GM15510 (cell line): ENCODE results near the gene PPM1H.

ENCODE experiments used
- POLR2A ChIP-seq: IDR thresholded peaks from 3 replicates; pipeline ENCODE4 v1.6.1; 2011; ENCODE audit warnings: borderline replicate concordance; ENCODE audit not compliant: insufficient read length; ENCODE audit errors: extremely low read depth

The PPM1H gene

DNA sequence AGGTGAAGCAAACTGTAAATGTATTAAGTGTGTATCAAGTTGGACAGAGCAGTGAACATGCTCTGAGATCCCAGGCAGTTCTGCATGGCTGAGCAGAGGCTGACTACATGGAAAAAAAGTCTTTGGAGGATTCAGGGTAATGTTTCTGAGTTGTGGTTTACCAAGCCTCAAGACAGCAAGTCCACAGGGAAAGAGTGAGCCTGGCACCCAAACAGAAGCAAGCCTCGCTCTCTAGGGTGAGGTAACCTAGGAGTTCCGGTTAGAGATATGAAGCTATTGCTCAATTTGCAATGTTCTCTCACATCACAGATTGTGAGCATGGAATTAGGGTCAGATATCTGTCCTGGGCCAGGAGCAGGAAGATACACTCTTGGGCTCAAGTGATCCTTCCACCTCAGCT, 309.7 kb downstream of the PPM1H start:
- no peak for TF ChIP-seq POLR2A

DNA sequence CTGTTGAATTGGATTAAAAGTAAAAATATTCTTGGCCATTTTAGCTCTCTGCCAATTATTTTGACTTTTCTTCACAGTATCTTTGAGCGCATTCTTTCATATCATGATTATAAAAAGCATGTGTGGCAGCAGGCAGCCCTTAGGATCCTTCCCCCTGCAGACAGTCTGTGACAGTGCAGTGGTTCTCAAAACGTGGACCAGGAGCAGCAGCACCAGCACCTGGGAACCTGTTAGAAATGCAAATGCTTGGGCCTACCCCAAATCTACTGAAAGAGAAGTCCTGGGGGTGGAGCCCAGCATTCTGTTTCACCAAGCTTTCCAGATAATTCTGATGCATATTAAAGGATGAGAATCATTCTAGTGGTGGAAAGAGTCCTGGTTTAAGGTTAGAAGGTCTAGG, 312.8 kb downstream of the PPM1H start:
- TF ChIP-seq POLR2A: no peak

DNA sequence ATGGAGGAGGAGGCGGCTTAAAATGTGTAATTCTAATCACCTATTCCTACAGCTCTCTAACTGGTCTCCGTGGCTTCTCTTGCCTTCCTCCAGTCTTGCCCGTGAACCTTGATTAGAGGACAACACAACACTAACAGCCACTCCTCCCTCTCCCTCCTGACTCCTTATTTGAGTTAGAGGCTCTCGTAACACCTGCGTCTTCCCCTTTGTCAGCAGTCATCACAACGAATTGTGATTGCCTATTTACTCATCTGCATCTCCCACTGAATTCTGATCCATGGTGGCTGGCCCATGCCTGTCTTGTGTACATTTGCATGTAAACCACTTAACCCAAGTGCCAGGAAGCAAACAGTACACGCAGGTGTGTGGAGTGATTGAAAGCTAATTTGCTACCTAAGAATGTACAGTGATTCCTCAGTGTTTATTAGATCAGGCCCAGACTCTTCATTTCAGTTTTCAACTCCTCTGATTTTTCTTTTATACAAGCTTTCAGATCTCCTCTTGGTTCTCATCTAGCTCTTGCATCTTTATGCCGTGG, 313.8 kb downstream of the PPM1H start:
- TF ChIP-seq POLR2A: no peak

DNA sequence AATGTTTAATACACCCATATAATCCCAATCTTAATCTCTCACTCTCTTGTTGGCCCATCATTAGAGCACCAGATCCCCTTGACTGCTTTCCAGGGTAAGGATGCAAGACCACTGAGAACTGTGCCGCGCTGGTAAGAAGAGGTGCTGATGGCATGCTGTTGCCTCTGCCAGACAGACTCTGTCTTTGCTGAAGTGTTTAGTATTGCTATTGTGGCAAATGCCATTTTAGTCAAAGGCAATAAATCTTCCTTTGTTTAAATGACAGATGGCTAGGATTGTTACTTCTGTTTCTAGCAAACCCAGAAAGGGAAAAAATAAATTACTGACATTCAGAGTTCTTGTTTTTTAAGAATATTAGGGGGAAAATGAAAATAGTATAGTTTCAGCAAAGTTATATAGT, 316.0 kb downstream of the PPM1H start:
- no peak for TF ChIP-seq POLR2A

DNA sequence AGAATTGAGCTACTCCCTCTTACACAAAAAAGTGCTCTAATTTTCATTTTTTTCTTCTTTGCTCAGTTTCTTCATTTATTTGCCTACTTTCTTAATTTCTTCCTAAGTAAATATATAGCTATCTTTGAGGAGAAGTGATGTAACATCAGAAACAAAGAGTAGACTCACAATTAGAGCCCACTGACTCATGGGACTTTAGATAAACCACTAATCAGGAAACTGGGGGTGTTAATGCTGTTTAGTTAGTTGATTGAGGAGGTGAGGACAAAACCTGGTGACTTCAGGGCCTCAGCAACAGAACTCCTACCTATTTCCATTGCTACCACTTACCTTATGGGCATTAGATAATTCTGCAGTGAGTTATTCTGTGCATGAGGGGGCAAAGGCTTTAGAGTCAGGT, 316.6 kb downstream of the PPM1H start:
- no peak for TF ChIP-seq POLR2A

DNA sequence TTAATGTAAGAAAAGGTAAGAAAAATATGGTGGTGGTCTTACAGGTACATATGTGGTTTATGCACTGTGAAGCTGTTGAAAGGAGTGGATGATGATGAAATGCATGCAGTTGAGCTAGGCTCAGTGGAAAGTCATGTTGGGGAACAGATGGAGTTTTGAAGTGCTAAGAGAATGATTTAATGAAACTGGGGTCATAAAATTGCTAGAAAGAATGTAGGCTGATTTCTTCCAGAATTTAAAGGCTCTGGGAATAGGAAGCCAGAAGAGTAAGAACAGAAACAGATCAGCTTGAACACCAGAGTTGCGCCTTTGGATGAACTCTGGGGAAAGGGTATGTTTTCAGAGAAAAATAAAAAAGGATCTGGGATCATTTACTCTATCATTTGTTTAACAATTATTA, 321.9 kb downstream of the PPM1H start:
- TF ChIP-seq POLR2A: no peak

DNA sequence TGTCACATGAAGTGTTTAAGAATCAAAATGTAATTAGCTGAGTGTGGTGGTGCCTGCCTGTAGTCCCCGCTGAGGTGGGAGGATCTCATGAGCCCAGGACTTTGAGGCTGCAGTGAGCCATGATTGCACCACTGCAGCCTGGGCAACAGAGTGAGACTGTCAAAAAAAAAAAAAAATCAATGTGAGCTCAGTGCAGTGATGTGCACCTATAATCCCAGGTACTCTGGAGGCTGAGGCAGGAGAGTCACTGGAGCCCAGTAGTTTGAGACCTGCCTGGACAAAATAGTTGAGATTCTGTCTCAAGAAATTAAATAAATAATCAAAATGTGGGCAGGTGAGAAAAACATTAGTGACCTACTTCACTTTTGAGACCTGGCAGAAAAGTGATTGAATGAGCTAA, 328.3 kb downstream of the PPM1H start:
- no peak for TF ChIP-seq POLR2A

DNA sequence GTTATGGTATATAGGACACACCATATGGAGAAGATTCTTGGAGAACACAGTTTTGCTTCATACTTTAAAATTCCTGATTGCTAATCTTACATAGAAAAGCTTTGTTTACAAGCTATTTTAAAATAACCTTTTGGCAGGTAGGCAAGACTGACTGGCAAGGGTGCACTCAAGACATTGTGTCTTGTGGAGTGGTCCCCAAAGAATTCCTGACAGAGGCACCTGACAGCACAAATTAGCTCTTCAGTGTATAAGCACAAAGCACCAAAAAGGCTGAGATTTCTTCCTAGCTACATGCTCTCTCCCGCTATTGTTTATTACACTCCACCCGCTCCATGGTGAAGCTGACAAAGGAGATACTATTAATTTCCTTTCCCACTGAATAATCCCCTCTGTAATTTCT, 329.0 kb downstream of the PPM1H start:
- TF ChIP-seq POLR2A: no peak

DNA sequence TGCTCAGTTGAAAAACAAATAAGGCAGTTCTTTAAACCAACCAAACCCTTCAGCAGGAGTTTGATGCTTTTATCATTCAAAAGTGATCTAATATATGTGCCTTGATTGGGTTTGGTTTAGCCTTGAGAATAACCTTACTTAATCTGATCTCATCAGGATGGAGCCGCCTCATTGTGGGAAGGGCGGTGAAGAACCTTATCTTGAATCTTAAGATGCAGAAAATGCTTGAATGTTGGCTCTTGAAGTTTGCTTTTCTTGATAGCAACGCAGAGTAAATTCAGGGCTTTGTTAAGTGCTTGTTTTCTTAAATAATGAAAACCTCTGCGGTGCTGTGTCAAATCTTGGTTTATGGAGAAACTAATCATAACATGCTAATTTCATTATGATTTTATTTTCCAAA, 330.1 kb downstream of the PPM1H start:
- TF ChIP-seq POLR2A: no peak

DNA sequence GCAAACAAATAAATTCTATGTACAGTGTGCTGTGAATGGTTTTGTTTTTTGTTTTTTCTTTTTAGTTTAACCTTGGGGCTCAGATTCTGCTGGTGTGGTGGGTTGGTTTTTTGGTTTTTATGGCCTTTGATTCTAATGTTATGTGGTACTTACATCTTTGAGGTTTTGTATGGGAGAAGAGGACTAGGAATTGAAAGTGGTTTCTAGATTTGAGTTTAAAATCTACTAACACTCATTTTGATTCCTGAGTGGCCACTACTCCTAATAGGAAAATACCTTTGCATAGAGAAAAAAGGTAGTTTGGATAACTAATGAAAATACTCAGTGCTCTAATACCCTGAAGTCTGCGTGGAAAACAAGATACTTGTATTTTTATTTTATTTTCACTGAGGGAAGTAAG, 330.6 kb downstream of the PPM1H start:
- no peak for TF ChIP-seq POLR2A

DNA sequence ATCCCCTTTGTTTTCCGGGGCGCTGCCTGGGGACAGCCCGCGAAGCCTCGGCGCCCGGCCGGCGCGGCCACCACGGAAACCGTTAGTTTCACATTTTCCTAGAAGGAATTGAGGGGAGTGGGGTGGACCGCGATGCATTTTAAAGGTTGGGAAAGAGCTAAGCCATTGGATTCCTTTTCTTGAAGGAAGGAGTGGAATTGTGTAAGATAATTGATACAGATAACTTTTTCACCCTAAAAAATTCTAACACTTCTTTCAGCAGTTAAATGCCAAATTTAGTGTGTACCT, 331.2 kb downstream of the PPM1H start:
- no peak for TF ChIP-seq POLR2A

DNA sequence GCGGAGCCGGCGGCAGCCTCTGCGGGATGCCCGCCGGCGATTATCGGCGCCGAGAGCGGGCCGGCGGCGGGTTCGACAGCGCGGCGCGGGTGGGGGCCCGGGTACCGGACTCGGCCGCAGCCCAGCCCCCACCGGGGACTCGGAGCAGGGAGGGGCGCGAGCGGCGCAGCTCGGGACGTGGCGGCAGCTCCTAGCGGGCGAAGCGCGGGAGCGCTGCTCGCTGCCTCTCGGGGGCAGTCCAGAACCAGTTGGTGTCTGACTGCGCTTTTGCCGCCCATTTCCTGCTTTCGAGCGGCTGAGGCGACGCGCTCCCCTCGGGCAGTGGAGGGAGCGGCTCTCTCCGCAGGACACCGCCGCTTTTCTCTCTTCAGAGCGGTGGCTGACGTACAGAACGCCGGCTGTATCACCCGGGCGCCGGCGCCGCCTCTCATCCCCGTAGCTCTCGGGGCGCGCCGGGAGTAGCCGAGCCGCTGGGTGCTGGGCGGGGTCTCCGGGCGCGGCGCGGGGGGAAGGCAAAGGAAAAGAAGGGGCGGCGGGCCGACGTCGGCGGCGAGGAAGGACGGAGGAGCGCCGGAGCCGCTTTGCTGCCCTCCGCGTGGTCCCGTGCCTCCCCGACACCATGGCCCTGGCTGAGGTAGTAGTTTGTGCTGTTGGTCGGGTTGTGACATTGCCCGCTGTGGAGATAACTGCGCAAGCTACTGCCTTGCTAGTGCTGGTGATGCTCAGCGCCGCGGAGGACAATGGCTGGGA, 331.7 kb downstream of the PPM1H start:
- peak; percentile 67 for TF ChIP-seq POLR2A

DNA sequence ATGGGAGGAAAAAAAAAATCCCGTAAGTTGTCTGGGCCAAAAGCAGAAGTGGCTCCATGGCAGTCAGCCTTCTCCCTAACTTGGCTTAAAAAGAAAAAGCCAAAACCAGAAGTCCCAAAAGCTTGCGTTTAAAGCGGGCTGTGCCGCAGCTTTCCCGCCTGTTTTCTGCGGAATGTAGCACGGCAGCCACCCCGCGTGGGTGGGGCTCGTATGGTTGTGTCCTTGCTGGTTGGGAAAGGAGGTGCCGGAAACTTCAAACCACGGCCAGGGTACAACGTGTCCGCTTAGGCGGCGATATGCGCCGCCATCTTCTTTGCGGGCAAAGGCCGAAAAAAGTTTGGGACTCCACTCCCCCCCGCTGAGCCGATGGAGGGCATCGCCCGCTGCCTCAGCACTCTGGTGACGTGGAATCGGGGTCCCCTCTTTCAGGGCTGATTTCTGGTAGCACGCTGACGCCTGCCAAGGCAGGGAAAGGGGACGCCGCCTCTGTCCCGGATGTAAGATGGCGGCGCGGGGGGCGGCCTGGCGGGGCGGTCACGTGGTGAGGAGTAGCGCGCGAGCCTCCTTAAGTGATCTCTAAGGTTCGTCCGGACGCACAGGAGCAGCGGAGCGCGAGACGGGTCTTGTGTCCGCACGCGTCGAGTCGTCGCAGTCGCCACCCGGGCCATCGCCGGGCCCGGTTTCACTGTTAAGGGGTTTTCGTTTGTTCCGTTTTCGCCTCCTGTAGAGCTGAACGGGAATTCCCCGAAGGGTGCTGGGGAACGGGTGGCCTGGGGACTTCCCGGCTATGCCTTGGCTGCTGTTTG, 332.5 kb downstream of the PPM1H start:
- TF ChIP-seq POLR2A: peak; percentile 75

DNA sequence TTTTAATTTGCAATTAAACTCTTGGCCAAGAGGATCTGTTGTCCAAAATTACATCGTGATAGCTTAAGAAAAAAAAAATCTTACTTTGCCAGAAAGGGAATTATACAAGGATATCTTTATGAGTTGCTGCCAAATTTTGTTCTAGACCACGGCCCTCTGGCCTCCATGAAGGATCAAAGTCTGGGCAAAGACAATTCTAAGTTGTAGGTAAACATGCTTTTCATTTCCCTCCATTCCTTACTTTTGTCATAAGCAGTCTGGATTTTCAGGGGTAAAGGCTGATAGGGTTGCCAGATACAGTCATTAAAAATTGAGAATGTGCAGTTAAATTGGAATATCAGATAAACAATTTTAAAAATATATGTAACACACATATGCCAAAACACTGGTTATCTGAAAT, 333.2 kb downstream of the PPM1H start:
- no peak for TF ChIP-seq POLR2A

DNA sequence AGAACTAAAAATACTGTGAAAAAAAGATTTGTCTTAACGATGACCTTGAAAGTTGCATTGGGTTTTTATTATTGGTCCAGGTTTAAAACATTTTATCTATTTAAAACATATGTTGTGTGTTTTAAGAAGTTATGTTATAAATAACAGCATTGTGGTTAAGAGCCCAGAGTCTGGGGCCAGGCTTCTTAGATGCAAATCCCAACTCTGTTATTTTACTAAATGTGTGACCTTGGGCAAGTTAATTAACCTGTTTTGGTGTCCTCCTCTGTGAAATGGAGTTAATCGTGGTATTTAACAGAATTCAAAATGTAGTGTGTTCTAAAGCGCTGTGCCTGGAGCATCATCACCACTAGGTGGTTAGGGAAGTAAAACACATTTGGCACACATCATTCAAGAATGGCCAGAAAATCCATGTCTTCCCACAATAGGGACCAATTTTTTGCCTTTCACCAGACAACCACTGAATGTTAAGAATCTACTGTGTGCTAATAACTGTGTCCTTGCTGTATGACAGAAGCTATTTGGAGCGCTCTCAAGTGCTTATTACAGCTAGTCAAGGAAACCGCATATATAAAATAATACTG, 335.0 kb downstream of the PPM1H start:
- TF ChIP-seq POLR2A: no peak

DNA sequence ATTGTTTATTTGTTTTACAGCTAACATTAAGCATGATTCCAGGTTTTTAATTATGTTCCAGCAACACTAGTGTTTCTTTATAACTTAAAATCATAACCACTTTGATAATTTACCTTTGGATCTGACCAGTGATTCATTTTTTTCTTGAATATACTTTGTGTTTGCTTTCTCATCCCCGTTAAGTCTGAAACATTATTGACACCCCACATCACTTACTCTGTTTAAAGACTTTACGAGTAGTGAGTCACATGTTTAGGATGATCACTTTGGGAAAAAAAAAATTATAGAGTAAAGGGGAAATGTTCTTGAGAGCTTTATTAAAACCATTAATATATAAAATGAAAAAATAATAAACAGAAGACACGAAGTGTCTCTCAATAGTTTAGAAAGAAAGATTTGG, 336.1 kb downstream of the PPM1H start:
- TF ChIP-seq POLR2A: no peak
